IMR-90 (cell line): ENCODE results near the gene OTOG. TPM values are rescaled to one million over a fixed set of nuclear protein-coding genes. Genes with fewer than 3 reads are reported as not detected.

Experiments used
- ATAC-seq: fragments of 200-7000 bp; cut with Tn5 transposase; 2 replicates; pipeline ENCODE4 v1.9.1; 2020; ENCODE audit warnings: low read depth, mild to moderate bottlenecking, moderate library complexity
- BruUV-seq: library from RNA; stranded (reverse); fragments of 400-500 nt; replicated peaks from 2 replicates; lab custom pipeline; 2021; lab: Mats Ljungman, UMichigan
- CTCF ChIA-PET: fragments of 300-600 bp; formaldehyde crosslinking; extraction: SDS; loops from one replicate; lab custom pipeline; 2021; ENCODE audit warnings: antibody characterized with exemption; lab: Yijun Ruan, JAX
- POLR2A ChIA-PET: fragments of 300-600 bp; sonication (Branson Sonifier 250); formaldehyde crosslinking; loops from one replicate; lab custom pipeline; 2022; ENCODE audit warnings: antibody characterized with exemption; ENCODE audit not compliant: unreplicated experiment; lab: Charles Lee
- DNase-seq: peaks from one replicate; pipeline ENCODE4 v3.0.0; 2013
- H2AFZ ChIP-seq: replicated peaks from 2 replicates; pipeline ENCODE3; 2013; ENCODE audit warnings: low read length, mild to moderate bottlenecking; ENCODE audit not compliant: poor library complexity
- H2AK5ac ChIP-seq: 2 replicates; pipeline ENCODE4 v1.6.1; 2013; ENCODE audit warnings: low read depth, low read length, inconsistent platforms
- H2AK9ac ChIP-seq: replicated peaks from 2 replicates; pipeline ENCODE3; 2013; ENCODE audit warnings: mild to moderate bottlenecking, low read depth, low read length, moderate library complexity; ENCODE audit not compliant: poor library complexity
- H2BK120ac ChIP-seq: 2 replicates; pipeline ENCODE4 v1.6.1; 2013; ENCODE audit warnings: low read depth, low read length, inconsistent platforms
- H2BK15ac ChIP-seq: 3 replicates; pipeline ENCODE4 v1.6.1; 2013; ENCODE audit warnings: low read depth, low read length, inconsistent platforms
- H2BK20ac ChIP-seq: 2 replicates; pipeline ENCODE4 v1.6.1; 2013; ENCODE audit warnings: low read depth, mild to moderate bottlenecking, inconsistent platforms, low read length, moderate library complexity
- H2BK5ac ChIP-seq: 2 replicates; pipeline ENCODE4 v1.6.1; 2013; ENCODE audit warnings: mild to moderate bottlenecking, low read depth, low read length, inconsistent platforms; ENCODE audit not compliant: poor library complexity, severe bottlenecking
- H3K14ac ChIP-seq: replicated peaks from 2 replicates; pipeline ENCODE4 v1.6.1; 2013; ENCODE audit warnings: low read depth, low read length, inconsistent platforms
- H3K18ac ChIP-seq: 2 replicates; pipeline ENCODE4 v1.6.1; 2013; ENCODE audit warnings: low read depth, low read length, control low read depth
- H3K23ac ChIP-seq: 2 replicates; pipeline ENCODE4 v1.6.1; 2013; ENCODE audit warnings: low read depth, low read length, inconsistent platforms
- H3K27ac ChIP-seq: 2 replicates; pipeline ENCODE4 v1.5.1; 2013; ENCODE audit warnings: mild to moderate bottlenecking, control low read depth, low read length; ENCODE audit not compliant: insufficient read depth
- H3K27me3 ChIP-seq: 2 replicates; pipeline ENCODE4 v1.6.1; 2013; ENCODE audit warnings: low read length; ENCODE audit not compliant: control insufficient read depth, insufficient read depth
- H3K36me3 ChIP-seq: 2 replicates; pipeline ENCODE4 v1.6.1; 2013; ENCODE audit warnings: low read length, mixed read lengths; ENCODE audit not compliant: control insufficient read depth, insufficient read depth
- H3K4ac ChIP-seq: 2 replicates; pipeline ENCODE4 v1.6.1; 2013; ENCODE audit warnings: low read depth, low read length, inconsistent platforms
- H3K4me1 ChIP-seq: 2 replicates; pipeline ENCODE4 v1.6.1; 2013; ENCODE audit warnings: low read length, mixed read lengths; ENCODE audit not compliant: control insufficient read depth, insufficient read depth
- H3K4me2 ChIP-seq: 2 replicates; pipeline ENCODE4 v1.6.1; 2013; ENCODE audit warnings: low read depth, mild to moderate bottlenecking, control low read depth, low read length, moderate library complexity
- H3K4me3 ChIP-seq: 2 replicates; pipeline ENCODE4 v1.5.1; 2013; ENCODE audit warnings: low read depth, mild to moderate bottlenecking, control low read depth, low read length, moderate library complexity; ENCODE audit not compliant: insufficient read depth
- H3K56ac ChIP-seq: 2 replicates; pipeline ENCODE4 v1.6.1; 2013; ENCODE audit warnings: low read length, inconsistent platforms; ENCODE audit not compliant: insufficient read depth; ENCODE audit errors: extremely low read depth
- H3K79me1 ChIP-seq, 2 experiments: 2 replicates each; pipeline ENCODE4 v1.6.1; 2013; ENCODE audit warnings: low read length in 2 of 2, inconsistent platforms in 1 of 2, low read depth in 1 of 2
- H3K9ac ChIP-seq: 2 replicates; pipeline ENCODE4 v1.6.1; 2013; ENCODE audit warnings: low read depth, low read length, control low read depth
- H3K9me1 ChIP-seq: 2 replicates; pipeline ENCODE4 v1.6.1; 2013; ENCODE audit warnings: low read length, inconsistent platforms; ENCODE audit not compliant: insufficient read depth
- H3K9me3 ChIP-seq: 2 replicates; pipeline ENCODE4 v1.6.1; 2013; ENCODE audit warnings: low read length; ENCODE audit not compliant: control insufficient read depth, insufficient read depth
- H4K20me1 ChIP-seq: 2 replicates; pipeline ENCODE4 v1.6.1; 2013; ENCODE audit warnings: low read length, inconsistent platforms; ENCODE audit not compliant: insufficient read depth
- H4K5ac ChIP-seq: 2 replicates; pipeline ENCODE4 v1.6.1; 2013; ENCODE audit warnings: mild to moderate bottlenecking, low read depth, low read length, control low read depth
- H4K8ac ChIP-seq, 2 experiments: 2 replicates each; pipeline ENCODE4 v1.6.1; 2013; ENCODE audit warnings: low read depth in 2 of 2, low read length in 2 of 2, control low read depth in 1 of 2, inconsistent platforms in 1 of 2
- H4K91ac ChIP-seq: 2 replicates; pipeline ENCODE4 v1.6.1; 2013; ENCODE audit warnings: low read depth, low read length, inconsistent platforms; ENCODE audit not compliant: insufficient read depth
- BHLHE40 ChIP-seq: fragments of 150-350 bp; IDR thresholded peaks from 2 replicates; pipeline ENCODE4 v1.6.1; 2016; ENCODE audit warnings: mild to moderate bottlenecking, low read depth, low read length
- CEBPB ChIP-seq: IDR thresholded peaks from 2 replicates; pipeline ENCODE4 v1.6.1; 2012; ENCODE audit warnings: low read depth, low read length, improper control_type of control experiment
- CHD1 ChIP-seq: IDR thresholded peaks from 2 replicates; pipeline ENCODE4 v1.6.1; 2012; ENCODE audit warnings: low read depth, low read length, improper control_type of control experiment
- MAFK ChIP-seq: IDR thresholded peaks from 2 replicates; pipeline ENCODE4 v1.6.1; 2012; ENCODE audit warnings: low read depth, low read length, improper control_type of control experiment
- MAZ ChIP-seq: IDR thresholded peaks from 2 replicates; pipeline ENCODE4 v1.6.1; 2012; ENCODE audit warnings: low read depth, mild to moderate bottlenecking, low read length, improper control_type of control experiment, moderate library complexity, borderline replicate concordance
- MXI1 ChIP-seq: IDR thresholded peaks from 2 replicates; pipeline ENCODE4 v1.6.1; 2012; ENCODE audit warnings: low read depth, mild to moderate bottlenecking, low read length, moderate library complexity, borderline replicate concordance
- POLR2A ChIP-seq: IDR thresholded peaks from 2 replicates; pipeline ENCODE4 v1.6.1; 2012; ENCODE audit warnings: mild to moderate bottlenecking, low read depth, low read length
- RAD21 ChIP-seq: IDR thresholded peaks from 2 replicates; pipeline ENCODE4 v1.6.1; 2012; ENCODE audit warnings: low read length, improper control_type of control experiment
- RCOR1 ChIP-seq: IDR thresholded peaks from 2 replicates; pipeline ENCODE4 v1.6.1; 2012; ENCODE audit warnings: mild to moderate bottlenecking, low read length, improper control_type of control experiment; ENCODE audit not compliant: insufficient replicate concordance
- RFX5 ChIP-seq: IDR thresholded peaks from 2 replicates; pipeline ENCODE4 v1.8.0; 2012; ENCODE audit warnings: low read depth, mild to moderate bottlenecking, low read length, moderate library complexity
- SMC3 ChIP-seq: fragments of 150-350 bp; IDR thresholded peaks from 2 replicates; pipeline ENCODE4 v1.6.1; 2016; ENCODE audit warnings: low read depth, mild to moderate bottlenecking, antibody characterized with exemption, low read length, moderate library complexity
- WGBS, 2 experiments: methylation state at CpG; one replicate each; pipeline versions ENCODE4 v1.1.5 to v1.1.7; 2013; ENCODE audit warnings: missing lambda C conversion rate in 2 of 2; ENCODE audit not compliant: insufficient read length in 1 of 2; ENCODE audit errors: extremely low coverage in 2 of 2; 5-methylcytosine and 5-hydroxymethylcytosine counted together
- dilution Hi-C: fragments of 300-500 bp; cut with HindIII; formaldehyde crosslinking; loops from one replicate; pipeline ENCODE4 v1.14.3; 2018; ENCODE audit warnings: low sequenced_read_pairs; ENCODE audit not compliant: unreplicated experiment
- in situ Hi-C: fragments of 300-500 bp; cut with MboI; formaldehyde crosslinking; loops from 3 replicates; pipeline ENCODE4 v1.14.3; 2019; ENCODE audit warnings: low sequenced_read_pairs, inconsistent platforms, mixed read lengths
- intact Hi-C: fragments of 100-400 bp; cut with micrococcal nuclease; formaldehyde crosslinking; loops from 2 replicates; pipeline ENCODE4 v1.10.0; 2022
- polyA plus RNA-seq, 3 experiments: library from polyadenylated mRNA; depleted of rRNA; stranded (reverse); fragments of >200 nt; gene quantifications; 2 replicates each; pipeline ENCODE4 v1.2.3, GENCODE V29; 2012; ENCODE audit warnings: low replicate concordance in 1 of 3
- total RNA-seq: library from RNA; depleted of rRNA; stranded (reverse); fragments of >200 nt; gene quantifications from 2 replicates; pipeline ENCODE4 v1.2.3, GENCODE V29; 2012
- TF ChIP-seq, protein P1 (sequence below): fragments of 150-350 bp; IDR thresholded peaks from 2 replicates; pipeline ENCODE4 v1.6.1; 2016; ENCODE audit warnings: low read depth, mild to moderate bottlenecking, low read length, moderate library complexity, borderline replicate concordance
- TF ChIP-seq, protein P2 (sequence below): conservative IDR thresholded peaks from 2 replicates; pipeline ENCODE4 v1.5.1; 2012; ENCODE audit warnings: mild to moderate bottlenecking, low read depth, low read length, improper control_type of control experiment

Gene OTOG
- total and polyA plus RNA-seq, 2 of the 4 experiments (the other 2 are of a cell fraction): not detected

DNA sequence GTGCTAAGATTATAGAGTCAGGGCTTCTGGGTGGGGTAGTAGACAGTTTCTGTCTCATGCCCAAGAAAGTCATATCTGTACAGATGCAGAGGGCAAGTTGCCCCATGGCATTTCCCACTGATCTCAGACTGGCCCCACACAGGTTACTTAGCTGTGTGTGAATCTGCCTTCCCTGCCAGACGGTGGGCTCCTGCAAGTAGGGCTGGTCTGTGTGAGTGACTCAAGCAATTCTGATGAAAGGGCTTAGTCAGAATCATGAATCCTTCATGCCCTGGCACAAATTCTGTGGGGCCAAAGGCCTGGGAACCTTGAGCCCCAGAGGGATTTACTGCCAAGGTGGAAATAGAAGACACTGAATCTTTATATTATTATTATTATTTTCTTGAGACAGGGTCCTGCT lies 33.2 kb upstream of the OTOG start:
- peaks cover 20% of the 10 kb centered on the region for H3K27me3 ChIP-seq
- H3K4ac ChIP-seq: no peak overlapping the region
- WGBS, 2 experiments: no CpG with 5 or more reads among the region's 1 CpG
- H2BK120ac ChIP-seq: no peak overlapping the region
- no peak overlapping the region for H4K91ac ChIP-seq
- no peak overlapping the region for H3K9ac ChIP-seq
- intact Hi-C loops (no loop called here), dilution Hi-C loops (no loop called here), in situ Hi-C loops (loop anchor here (25.0 kb wide), 1 partner anchor 577 kb away; no protein-coding TSS in a partner anchor)
- H3K56ac ChIP-seq: no peak overlapping the region
- no peak overlapping the region for H3K23ac ChIP-seq
- no peaks in the 10 kb centered on the region for H3K4me1 ChIP-seq
- POLR2A ChIA-PET: no interaction called here
- no peak overlapping the region for H3K18ac ChIP-seq
- CTCF ChIA-PET: no interaction called here
- H2AK5ac ChIP-seq: no peak overlapping the region
- no peak overlapping the region for H3K4me3 ChIP-seq
- H3K9me3 ChIP-seq: no peaks in the 10 kb centered on the region
- no peak overlapping the region for H2BK5ac ChIP-seq
- no peaks in the 10 kb centered on the region for H4K20me1 ChIP-seq
- H4K5ac ChIP-seq: no peak overlapping the region
- H2AK9ac ChIP-seq: no peak overlapping the region
- H3K79me1 ChIP-seq: no peaks in the 10 kb centered on the region
- H4K8ac ChIP-seq: no peak overlapping the region
- no peak overlapping the region for H2BK15ac ChIP-seq
- no peak overlapping the region for H3K14ac ChIP-seq
- no peak overlapping the region for H2BK20ac ChIP-seq
- BruUV-seq: no TSS peak
- ATAC-seq (no peak), DNase-seq (no peak)
- H3K4me2 ChIP-seq: no peak overlapping the region
- no peak for TF ChIP-seq MXI1
- no peak for TF ChIP-seq POLR2A
- no peak for TF ChIP-seq SMC3
- TF ChIP-seq BHLHE40: no peak
- TF ChIP-seq RFX5: no peak
- TF ChIP-seq, protein P1, sequence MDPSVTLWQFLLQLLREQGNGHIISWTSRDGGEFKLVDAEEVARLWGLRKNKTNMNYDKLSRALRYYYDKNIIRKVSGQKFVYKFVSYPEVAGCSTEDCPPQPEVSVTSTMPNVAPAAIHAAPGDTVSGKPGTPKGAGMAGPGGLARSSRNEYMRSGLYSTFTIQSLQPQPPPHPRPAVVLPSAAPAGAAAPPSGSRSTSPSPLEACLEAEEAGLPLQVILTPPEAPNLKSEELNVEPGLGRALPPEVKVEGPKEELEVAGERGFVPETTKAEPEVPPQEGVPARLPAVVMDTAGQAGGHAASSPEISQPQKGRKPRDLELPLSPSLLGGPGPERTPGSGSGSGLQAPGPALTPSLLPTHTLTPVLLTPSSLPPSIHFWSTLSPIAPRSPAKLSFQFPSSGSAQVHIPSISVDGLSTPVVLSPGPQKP: no peak
- TF ChIP-seq RAD21: no peak
- no peak for TF ChIP-seq CHD1
- TF ChIP-seq, protein P2, sequence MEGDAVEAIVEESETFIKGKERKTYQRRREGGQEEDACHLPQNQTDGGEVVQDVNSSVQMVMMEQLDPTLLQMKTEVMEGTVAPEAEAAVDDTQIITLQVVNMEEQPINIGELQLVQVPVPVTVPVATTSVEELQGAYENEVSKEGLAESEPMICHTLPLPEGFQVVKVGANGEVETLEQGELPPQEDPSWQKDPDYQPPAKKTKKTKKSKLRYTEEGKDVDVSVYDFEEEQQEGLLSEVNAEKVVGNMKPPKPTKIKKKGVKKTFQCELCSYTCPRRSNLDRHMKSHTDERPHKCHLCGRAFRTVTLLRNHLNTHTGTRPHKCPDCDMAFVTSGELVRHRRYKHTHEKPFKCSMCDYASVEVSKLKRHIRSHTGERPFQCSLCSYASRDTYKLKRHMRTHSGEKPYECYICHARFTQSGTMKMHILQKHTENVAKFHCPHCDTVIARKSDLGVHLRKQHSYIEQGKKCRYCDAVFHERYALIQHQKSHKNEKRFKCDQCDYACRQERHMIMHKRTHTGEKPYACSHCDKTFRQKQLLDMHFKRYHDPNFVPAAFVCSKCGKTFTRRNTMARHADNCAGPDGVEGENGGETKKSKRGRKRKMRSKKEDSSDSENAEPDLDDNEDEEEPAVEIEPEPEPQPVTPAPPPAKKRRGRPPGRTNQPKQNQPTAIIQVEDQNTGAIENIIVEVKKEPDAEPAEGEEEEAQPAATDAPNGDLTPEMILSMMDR: no peak
- TF ChIP-seq MAFK: no peak
- TF ChIP-seq MAZ: no peak
- TF ChIP-seq RCOR1: no peak
- no peak for TF ChIP-seq CEBPB
- H3K27ac ChIP-seq: no peak overlapping the region
- no peak overlapping the region for H2AFZ ChIP-seq
- H3K9me1 ChIP-seq: no peaks in the 10 kb centered on the region; the same call in 1 of the 2 replicates
- no peaks in the 10 kb centered on the region for H3K36me3 ChIP-seq
